ENCODE results near the gene SLC35D1.
"Not testable (repeated sequence)": the region's sequence is repeated elsewhere in the genome, so short reads cannot be mapped to it uniquely, and the experiment has no call there.

SLC35D1 gene

DNA sequence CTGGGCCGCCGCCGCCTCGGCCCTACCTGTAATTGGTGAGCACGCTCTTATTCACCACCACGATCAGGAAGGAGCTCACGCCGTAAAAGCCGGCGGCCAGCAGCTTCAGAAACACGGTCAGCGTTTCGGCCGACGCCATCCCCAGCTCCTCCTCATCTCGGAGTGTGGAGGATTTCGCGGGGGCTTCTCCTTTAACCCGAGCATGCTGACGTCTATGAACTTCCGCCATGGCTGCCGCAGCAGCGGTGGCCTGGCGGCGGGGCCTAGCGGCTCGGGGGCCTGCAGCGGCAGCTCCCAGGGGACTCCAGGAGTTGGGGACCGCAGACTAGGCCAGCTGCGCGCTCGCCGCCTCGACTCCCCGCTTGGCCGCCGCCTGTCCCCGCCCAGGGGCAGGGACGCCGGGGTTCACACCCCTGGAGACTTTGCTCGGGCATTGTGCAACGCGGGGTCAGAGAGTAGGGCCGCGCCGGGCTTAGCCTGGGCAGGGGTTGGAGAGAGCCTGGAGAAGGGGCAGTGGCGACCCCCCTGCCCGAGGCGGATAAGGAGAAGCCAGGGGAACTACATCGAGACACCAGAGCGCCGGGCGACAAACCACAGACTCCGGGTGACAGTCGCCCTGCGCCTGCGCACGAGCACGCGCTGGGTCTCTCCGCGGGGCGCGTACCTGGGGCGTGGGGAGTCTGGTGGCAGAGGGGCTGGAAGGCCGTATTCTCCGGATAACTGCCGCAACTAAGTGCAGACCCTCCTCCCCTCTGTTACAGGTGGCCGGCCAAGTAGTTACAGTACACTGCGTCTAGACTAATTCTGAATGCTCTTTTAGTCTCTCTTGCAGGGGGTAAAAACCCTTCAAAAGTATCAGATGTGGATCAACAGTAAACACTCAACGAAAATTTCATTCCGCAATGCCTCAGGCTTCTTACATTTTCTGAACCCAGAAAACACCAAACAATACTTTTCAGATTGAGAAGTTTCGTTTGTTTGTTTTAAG, at the start of gene SLC35D1:
Gene SLC35D1 (minus strand): TSS at position 364 of the 988 bp plus-strand sequence. CDS start 135 bp downstream, at position 229.
- peak; percentile 58 for DNase-seq (ENCODE audit: low read depth)

DNA sequence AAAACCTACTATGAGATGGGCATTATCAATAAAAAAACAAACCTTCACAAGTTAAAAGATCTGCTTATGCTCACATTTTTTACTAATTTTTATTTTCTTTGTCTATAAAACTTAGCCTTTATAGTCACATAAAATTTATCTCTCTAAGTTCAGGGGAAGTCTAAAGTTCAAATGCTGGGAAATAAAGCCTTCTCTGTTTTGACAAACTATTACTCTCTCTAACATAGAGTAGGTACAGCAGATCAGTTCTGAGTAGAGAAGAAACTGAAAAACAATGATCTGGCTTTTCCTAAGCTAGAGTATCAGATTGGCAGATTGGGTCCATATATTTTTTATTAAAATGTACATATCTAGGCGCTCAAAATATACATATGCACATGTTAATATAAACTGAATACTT, 49.6 kb upstream of the SLC35D1 start:
- DNase-seq (ENCODE audit: low read depth), result no peak

DNA sequence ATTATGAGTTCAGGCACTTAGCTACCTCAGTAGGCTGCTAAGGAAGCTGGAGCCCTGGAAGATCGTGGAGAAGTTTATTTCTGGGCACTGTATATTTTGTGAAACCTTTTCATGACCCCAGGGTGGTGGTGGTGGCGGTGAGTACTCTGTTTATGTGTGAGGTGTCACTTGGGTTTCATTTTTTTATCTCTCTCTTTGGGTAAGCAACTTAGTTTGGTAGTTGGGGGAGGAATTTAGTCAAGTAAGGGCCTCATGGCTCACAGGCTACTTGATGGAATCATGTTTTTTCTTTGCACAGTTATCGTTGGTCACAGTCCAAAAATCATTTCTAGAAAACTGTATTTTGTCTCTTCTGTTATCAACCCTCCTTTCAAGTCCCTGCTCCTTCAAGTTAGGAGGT, 46.9 kb upstream of the SLC35D1 start:
- DNase-seq (ENCODE audit: low read depth), result no peak

DNA sequence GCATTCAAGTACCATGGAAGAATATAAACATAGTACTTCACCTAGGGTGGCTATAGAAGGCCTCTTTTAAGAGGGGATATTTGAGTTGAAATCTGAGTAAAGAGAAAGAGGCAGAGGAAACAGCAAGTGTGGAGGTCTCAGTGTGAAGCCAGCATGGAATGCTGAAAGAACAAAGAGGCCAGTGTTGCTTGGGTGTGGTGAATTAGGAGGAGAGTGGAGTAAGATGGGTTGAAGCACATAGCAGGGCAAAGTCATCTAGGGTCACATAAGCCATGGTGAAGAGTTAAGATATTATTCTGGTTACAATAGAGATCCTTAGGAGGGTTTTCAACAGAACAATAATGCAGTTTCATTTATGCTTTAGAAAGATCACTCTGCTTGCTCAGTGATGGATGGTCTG, 43.4 kb upstream of the SLC35D1 start:
- DNase-seq (ENCODE audit: low read depth), result no peak

DNA sequence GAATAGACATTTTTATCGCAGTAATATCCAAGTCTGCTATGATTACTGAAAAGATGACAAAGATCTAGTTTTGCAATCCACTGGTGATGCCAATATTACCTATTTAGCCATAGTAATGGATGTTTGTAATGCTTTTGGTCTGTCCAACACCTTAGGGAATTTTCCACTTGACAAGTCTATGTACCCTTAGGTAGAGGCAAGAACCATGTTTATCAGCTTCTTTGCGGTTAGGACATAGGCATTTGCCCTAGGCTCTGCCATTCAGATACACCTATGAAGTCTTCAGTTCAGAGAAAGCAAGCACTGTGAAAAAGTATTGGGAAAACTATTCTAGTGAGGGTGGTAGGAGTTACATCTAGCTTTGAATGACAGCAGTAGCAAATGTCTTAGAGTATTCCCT, 40.2 kb upstream of the SLC35D1 start:
- no peak for DNase-seq (ENCODE audit: low read depth)

DNA sequence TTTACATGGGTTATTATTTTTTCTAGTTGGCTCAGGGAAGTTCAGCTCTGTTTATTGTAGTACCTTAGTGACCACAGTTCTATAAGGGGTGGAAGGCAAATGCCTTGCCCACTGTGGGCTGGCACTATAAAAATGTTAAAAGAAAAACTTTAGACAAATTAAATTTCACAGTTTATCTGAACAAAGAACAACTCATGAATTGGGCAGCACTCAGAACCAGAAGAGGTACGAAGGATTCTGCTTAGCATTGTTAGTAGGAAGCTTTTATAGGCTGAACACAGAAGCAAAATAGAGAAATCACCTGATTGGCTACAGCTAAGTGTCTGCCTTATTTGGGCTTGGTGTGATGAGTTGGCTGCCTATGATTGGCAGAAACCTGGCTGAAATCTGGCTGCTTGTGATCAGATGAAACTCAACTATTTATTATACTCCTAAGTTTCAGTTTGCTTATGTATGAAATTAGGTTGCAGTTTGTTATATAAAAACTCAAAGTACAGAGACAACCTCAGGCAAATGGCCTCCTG, 35.8 kb upstream of the SLC35D1 start:
- DNase-seq (ENCODE audit: low read depth), result no peak

DNA sequence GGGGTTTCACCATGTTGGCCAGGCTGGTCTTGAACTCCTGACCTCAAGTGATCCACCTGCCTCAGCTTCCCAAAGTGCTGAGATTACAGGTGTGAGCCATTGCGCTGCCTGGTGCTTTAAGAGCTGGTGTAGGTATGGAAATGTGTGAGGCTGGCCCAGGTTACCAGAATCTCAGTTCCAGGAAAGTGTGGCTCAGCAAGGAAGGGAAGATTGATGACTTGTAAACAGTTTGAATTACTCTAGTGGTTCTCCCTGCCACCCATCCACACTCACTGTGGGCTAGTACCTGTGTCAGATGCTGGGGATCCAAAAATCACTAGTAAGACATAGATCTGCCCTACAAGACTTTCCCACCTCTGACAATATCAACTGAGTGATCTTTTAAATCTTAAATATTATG, 34.5 kb upstream of the SLC35D1 start:
- no peak for DNase-seq (ENCODE audit: low read depth)

DNA sequence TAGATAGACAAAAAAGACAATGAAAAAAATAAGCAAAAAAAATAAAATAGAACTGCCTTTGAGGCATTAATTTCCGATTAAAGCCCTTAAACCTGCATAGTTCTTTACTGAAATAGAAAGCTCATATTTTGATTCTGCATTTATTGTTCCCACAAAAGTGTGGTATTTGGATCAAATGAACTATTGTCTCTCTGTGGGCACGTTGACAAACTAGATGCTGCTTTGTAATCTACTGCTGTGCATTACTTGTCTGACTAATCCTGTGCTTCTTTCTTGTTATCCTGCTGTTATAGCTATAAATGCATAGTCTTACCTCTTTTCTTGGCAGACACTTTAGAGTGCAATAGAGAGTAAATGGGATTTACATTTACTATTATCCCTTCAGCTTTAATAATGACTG, 31.4 kb upstream of the SLC35D1 start:
- DNase-seq (ENCODE audit: low read depth), result no peak

DNA sequence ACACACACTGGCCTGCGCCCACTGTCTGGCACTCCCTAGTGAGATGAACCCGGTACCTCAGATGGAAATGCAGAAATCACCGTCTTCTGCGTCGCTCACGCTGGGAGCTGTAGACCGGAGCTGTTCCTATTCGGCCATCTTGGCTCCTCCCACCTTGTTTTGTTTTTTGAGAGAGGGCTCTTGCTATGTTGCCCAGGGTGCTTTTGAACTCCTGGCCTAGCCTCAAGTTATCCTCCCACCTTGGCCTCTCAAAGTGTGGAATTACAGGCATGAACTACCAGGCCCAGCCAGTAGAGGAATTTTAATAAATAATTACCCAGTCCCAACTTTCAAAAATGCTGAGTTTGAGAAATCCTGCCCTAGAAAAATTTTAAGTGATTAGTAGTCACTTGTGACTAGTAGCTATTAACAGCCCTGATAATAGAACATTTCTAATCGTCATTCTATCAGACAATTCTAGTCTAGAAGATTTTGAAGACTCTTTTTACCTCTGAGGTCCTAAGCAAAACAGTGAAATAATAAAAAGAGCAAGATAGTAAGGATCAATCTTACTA, 30.9 kb upstream of the SLC35D1 start:
- no peak for DNase-seq (ENCODE audit: low read depth)

DNA sequence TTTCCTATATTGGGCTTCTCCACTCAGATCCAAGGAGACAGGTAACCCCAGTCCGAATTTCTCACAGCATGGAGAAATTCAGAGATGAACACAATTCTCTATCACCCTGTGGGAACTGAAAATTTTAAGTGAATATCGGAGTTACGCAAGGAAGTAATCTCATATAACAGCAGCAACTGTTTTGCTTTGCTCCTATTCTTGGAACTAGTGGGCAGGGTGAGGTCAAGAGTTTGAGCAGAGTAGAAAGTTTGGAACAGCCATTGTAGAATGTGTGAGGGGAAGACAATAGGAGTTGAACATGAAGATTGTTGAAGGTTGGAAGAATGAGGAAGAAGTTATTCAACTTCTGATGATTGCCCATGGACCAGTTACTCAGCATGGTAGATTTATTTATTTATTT, 24.3 kb upstream of the SLC35D1 start:
- DNase-seq (ENCODE audit: low read depth), result no peak

DNA sequence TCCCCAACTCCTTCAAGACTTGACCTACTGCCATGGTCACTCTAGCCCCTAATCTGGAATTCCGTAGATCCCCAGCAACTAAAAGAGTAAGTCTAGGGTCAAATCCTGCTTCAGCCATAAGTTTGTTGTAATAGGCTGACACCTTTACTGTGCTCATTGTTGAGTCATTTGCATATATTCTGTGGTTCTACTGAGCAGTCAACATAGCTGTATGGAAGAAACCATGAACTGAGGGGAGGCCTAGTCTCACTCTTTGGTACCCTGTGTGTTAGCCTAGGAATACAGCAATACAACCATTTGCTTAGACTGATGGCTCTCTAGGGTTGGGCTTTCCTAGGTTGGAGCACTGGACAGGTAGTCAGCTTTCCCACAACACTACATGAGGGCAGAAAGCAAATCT, 23.6 kb upstream of the SLC35D1 start:
- no peak for DNase-seq (ENCODE audit: low read depth)

DNA sequence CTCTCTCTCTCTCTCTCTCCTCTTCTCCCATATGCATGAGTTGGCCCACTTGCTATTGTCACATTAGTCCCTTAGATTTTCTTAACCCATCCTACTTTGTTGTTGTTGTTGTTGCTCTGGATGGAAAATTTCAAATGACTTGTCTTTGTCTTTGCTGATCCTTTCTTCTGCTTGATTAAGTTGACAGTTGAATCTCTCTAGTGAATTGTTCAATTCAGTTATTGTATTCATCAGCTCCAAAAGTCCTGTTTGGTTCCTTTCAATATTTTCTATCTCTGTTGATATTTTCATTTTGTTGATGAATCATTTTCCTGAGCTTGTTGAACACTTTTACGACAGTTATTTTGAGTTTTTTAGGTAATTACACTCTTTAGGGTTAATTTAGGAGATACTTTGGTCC, 18.8 kb upstream of the SLC35D1 start:
- no peak for DNase-seq (ENCODE audit: low read depth)

DNA sequence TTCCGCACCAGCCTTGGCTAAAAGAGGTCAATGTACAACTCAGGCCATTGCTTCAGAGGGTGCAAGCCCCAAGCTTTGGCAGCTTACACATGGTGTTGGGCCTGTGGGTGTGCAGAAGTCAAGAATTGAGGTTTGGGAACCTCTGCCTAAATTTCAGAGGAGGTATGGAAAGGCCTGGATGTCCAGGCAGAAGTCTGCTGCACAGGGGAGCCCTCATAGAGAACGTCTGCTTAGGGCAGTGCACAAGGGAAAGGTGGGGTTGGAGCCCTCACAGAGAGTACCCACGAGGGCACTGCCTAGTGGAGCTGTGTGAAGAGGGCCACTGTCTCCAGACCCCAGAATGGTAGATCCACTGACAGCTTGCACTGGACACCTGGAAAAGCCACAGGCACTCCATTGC, 13.7 kb upstream of the SLC35D1 start:
- not testable (repeated sequence) for DNase-seq (ENCODE audit: low read depth)

DNA sequence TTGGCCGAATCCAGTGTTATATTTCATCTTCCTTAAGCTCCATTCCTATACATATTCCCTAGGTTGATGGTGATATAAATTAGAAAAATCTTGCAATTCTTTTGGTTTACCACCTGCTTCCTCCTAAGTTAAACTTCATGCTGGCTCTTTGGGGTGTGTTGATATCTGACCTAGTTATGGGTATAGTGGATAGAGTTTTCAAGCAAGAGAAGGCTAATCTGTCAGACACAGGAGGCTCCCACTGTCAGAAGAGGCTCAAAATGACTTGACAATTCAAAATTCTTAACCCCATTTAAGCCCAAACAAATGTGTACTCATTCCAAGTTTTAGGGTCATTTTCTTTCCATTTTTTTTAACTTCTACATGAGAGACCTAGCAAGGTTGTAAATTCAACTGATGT, 8.5 kb upstream of the SLC35D1 start:
- DNase-seq (ENCODE audit: low read depth), result no peak

DNA sequence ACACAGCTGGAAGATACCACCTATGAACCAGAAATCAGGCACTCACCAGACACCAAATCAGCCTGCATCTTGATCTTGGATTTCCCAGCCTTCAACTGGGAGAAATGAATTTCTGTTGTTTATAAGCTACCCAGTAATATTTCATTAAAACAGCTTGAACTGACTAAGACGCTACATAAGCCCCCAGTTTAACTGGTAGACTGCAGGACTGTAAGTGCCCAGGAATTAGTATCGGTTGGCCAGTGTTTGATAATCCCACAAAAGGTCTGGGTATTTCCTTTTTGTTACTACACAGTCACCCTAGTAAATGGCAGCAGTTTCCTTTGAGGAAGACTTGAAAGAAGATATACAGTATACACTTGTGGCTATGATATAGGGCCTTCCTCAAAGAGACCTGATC, 7.3 kb upstream of the SLC35D1 start:
- DNase-seq (ENCODE audit: low read depth), result no peak

DNA sequence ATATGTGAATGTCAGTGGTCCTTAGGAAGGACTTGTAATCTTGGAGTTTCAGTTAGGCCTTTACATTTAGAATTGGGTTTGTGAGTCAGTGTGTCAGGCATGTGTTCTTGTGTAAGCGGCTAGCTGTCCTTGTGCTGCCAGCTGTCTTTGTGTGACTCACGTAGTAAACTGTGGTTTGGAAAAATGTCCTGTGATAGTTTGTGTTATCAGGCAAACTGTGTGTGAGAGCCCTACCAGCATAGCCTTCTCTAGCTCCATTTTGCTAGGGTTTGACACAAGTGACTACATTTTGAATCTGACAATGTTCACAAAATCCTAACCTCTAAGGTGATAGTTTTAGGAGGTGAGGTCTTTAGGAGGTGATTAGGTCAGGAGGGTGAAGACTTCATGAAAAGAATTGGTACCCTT, 6.9 kb upstream of the SLC35D1 start:
- DNase-seq (ENCODE audit: low read depth), result no peak

DNA sequence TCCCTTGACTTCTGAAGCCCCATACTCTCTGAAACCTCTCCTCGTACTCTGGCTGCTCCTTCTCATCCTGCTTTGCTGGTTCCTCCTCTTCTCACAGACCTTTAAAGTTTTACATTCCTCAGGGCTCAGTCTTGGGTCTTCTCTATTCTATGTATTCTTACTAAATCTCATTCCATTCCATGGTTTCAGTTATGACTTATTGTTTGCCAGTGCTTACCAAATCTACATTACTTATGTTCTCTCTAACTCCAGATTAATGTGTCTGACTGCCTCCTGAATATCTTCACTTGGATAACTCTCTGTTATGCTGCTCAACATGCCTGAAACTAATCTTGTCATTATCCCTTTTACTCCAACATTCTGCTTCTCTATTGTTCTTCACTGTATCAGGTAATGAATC, 5.4 kb upstream of the SLC35D1 start:
- DNase-seq (ENCODE audit: low read depth), result no peak

DNA sequence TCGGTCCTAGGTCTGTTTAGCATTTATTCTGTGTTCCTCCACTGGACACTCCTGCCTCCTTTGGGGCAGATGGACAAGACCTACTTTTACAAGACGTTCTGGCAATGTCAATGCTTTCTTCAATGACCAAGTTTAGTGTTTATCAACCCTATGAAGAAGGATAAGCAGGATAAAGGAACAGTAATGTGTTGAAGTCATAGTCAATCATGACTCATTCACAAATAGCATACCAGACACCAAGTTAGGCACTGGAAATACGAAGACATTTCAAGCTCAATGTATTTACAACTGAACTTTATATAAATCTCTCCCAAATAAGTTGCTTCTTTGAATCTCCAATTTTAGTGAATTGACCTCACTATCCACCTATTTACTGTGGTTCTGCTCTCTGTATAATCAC, 4.8 kb upstream of the SLC35D1 start:
- DNase-seq (ENCODE audit: low read depth), result no peak

DNA sequence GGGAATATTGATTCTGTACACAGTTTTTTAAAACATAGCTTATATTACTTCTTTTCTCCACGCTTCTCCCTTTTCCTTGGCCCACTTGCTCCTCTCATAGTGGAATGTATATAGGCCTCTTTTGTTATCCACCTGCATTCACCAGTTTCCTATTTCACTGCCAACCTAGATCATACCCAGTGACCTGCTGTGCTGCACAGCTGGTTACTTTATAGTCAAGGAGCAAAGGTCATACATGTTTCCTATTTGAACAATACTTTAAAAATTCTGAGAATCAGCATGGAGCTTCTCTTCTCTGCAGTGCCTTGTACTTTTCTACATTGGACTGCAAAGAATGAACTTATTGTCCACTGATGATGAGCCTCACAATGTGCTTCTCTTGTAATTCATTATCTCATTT, 4.3 kb upstream of the SLC35D1 start:
- no peak for DNase-seq (ENCODE audit: low read depth)

DNA sequence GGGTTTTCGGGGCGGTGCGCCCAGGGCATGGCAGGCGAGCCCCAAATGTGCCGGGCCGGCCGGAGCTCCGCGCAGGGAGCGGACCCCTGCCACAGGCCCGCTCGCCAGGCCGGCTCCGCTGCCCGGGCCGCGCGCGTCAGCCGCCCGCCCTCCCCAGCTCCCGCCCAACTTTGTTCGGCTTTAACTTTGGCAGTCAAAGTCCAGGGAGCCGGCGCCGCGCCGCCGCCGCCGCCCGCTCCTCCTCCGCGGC, 488 bp downstream of the SLC35D1 start:
- no peak for DNase-seq (ENCODE audit: low read depth)

DNA sequence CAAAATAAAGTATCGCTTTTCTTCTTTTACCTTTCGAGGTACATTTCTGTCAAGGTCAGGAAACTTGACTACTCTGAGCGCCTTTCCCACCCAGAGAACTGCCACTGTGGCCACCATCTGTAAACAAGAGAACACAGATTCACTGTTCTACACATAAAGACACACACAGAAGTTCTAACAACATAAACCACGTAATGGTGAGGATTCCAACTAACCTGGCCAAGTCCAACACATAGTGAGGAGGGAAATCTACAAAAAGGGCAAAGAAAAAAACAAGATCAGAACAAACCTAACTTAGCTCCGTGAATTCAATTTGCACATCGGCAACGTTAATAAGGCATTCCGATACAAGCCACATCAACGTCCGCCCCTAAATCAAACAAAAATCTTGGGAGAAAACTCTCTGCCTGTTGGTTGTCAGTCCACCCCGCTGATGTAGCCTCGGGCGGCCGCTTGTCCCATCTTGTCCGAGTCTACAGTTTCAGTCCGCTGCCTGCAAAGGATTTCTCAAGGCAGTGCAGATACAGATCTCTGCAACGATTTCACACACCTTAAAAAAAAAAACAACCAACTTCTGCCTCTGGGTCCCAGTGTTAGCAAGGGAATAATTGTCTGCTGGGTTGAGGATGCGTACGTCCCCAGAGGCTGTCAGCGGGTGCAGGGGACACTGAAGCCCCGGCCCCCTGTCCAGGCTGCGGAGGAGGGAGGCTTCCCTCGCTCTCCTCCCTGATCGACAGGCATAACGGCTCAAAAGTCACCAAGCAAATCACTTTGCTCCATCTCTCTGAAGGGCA, 1.0 kb downstream of the SLC35D1 start:
- DNase-seq (ENCODE audit: low read depth), result no peak

DNA sequence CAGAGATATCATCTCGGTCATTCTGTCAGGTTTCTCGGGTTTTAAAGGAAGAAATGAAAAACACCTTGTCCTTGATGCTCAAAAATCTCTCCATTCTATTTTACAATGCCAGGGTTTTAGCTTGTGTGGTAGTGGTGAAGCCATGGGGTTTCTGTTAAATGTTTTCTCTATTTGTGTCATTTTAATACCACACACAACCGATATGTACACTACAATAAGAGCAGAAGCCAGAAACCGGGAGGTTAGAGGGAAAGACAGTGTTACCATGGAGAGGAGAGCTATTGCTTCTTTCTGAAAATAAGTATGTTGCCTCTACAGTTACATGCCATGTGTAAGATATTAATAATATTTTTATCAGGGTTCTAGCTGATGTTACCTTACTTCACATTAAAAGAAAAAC, 2.8 kb downstream of the SLC35D1 start:
- DNase-seq (ENCODE audit: low read depth), result no peak

Data from activated T-helper 9 cell treated with anti-CD3 and anti-CD28 coated beads, Interleukin-2, amount 50 U/mL, for 16 hours (primary cell).